Right renal pelvis (tissue), 4 donors: ENCODE results near the gene RLBP1. TPM values are rescaled to one million over a fixed set of nuclear protein-coding genes. Genes with fewer than 3 reads are reported as not detected.
"Not testable (repeated sequence)": the region's sequence is repeated elsewhere in the genome, so short reads cannot be mapped to it uniquely, and the experiment has no call there.

Source experiments
- DNase-seq, 4 donors: peaks; one replicate each; pipeline ENCODE4 v3.0.0-alpha.2; 2013; ENCODE audit warnings: low read depth in 4 of 4, low spot score in 3 of 4, missing footprints in 1 of 4
- polyA plus RNA-seq, 4 donors: library from polyadenylated mRNA; unstranded; fragments of 120-200 nt; gene quantifications; one replicate each; pipeline ENCODE4 v1.2.1, GENCODE V29; 2013; ENCODE audit not compliant: insufficient read length in 4 of 4

Gene RLBP1
- polyA plus RNA-seq, result not detected

GRCh38 chr15:89221543-89221942 lies at the start of gene RLBP1:
TSS of gene RLBP1 (minus strand) at chr15:89221579. CDS start at chr15:89218975, 2,604 bp downstream.
- DNase-seq, result no peak

DNA sequence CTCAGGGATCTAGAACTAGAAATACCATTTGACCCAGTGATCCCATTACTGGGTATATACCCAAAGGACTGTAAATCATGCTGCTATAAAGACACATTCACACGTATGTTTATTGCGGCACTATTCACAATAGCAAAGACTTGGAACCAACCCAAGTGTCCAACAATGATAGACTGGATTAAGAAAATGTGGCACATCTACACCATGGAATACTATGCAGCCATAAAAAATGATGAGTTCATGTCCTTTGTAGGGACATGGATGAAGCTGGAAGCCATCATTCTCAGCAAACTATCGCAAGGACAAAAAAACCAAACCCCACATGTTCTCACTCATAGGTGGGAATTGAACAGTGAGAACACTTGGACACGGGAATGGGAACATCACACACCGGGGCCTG lies 28.8 kb upstream of the RLBP1 start:
- DNase-seq, result not testable (repeated sequence)

GRCh38 chr15:89248584-89248983 lies 27.2 kb upstream of the RLBP1 start:
- DNase-seq, result no peak

DNA sequence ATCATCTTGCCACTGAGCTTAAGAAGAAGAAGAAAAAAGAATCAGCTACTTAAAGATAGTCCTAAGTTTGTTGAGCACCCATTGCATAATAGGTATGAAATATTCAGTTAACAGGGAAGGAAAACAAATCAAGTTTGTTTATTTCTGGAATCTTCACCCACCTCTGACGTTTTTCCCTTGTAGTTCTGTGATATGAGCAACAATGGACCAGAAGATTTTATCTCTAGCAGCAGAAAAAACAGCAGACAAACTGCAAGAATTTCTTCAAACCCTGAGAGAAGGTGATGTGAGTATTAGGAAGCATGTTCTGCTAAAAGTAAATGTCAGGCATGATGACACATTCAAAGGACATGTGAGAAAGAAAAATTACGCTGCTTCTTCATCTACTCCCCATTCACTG lies 26.1 kb upstream of the RLBP1 start:
- no peak for DNase-seq

DNA sequence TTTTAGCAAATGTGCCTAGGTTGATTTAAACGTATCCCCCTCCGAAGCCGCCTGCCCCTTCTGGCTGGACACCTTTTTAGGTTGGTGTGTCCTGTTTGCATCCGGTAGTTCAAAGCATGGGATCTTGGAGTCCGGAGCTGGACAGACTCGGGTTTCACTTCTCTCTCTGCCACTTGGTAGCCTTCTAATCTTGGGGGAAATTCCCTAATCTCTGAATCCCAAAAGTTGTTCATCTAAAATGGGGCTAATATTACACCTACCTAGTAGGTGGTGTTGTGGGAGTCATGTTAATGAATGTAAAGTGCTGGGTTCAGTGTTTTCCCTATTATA lies 23.2 kb upstream of the RLBP1 start:
- no peak for DNase-seq

GRCh38 chr15:89243691-89244573 lies 22.6 kb upstream of the RLBP1 start, which contains the start of gene FANCI:
TSS of gene FANCI (plus strand) at chr15:89243979. CDS start at chr15:89247648, 3,669 bp downstream.
- peak; percentile 87 to 93 (median 90) for DNase-seq

GRCh38 chr15:89243046-89243690 lies 21.8 kb upstream of the RLBP1 start:
- peak in 1 of 4 donors; percentile 2 for DNase-seq

- not testable (repeated sequence) for DNase-seq
Observed at GRCh38 chr15:89239883-89240810, 18.8 kb upstream of the RLBP1 start.

- no peak for DNase-seq
Observed at GRCh38 chr15:89231832-89232231, 10.5 kb upstream of the RLBP1 start.

DNA sequence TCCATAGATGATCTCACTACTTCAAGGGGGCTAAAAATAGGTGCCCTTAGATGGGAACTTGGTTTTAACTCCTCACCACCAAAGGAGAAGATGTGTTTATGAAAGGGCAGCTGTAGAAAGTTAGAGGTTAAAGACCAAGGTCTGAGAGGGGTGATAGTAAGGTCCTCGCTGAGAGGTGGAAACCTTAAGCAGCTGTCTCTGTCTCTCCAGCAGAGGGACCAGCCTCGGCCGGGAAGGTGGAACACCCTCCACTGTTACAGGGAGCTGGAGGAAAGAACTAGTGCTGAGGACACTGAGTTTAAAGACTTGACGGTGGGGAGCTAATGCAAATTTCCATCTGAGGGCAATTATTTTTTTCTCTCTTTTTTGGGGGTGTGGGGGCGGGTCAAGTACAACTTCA lies 8.9 kb upstream of the RLBP1 start:
- no peak for DNase-seq

DNA sequence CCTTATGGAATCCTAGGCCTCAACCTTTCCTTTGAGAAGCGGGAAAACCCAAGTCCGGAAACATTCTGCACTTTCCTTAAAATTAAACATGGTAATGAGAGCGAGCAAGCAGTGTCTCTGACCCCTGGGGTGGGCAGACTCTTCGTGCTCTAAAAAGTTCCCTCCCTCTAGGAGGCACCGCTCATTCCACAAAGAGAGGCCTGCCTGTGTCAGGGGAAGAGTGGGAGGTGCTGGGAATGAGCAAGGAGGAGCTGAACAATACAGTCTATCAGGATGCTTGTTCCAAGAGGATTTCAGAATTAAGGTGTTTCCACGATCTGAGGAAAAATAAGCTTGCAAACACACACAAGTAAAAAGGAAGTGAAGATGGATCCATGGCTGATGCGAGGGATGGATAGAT lies 6.0 kb upstream of the RLBP1 start:
- no peak for DNase-seq

- no peak for DNase-seq
Observed at GRCh38 chr15:89226359-89227221, 5.2 kb upstream of the RLBP1 start.

GRCh38 chr15:89225588-89225987 lies 4.2 kb upstream of the RLBP1 start:
- DNase-seq, result no peak

DNA sequence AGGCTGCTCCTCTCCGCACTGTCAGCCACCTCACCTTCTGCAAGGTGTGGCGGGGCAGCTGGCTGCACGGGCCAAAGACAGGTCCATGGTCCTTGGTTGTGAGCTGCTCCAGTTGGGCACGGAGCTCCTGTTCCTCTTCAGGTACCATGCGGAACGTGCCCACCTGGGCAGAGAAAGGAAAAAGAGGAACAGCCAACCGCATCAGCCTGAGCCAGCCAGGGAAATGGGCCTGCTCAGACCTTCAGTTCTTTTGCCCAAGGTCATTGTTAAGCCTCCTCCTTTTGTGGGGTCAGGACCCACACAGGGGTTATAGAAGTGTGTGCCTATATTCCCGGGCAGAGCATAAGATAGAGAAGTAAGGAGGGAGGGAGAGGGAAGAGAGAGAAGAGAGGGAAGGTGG lies 2.8 kb downstream of the RLBP1 start:
- DNase-seq, result no peak

- DNase-seq, result no peak
Observed at GRCh38 chr15:89217686-89218376, 3.5 kb downstream of the RLBP1 start.

GRCh38 chr15:89217031-89217430 lies 4.3 kb downstream of the RLBP1 start:
- no peak for DNase-seq

DNA sequence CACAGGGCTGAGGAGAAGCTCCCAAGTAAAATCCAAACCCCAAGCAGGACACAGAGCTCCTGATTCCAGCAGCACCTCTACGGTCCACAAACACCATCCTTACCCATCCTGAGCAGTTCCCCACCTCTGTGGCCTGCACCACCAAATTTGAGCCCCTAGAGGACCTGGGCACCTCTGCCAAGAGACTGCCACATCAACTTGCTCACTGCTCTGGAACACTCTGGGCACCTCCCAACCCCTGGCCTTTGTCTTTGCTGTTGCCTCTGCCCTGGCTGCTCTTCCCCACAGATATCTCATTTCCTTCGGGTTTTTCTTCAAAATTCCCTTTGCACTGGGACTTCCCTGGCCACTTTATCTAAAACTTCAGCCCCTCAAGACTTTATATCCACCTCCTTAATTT lies 5.8 kb downstream of the RLBP1 start:
- DNase-seq, result no peak

DNA sequence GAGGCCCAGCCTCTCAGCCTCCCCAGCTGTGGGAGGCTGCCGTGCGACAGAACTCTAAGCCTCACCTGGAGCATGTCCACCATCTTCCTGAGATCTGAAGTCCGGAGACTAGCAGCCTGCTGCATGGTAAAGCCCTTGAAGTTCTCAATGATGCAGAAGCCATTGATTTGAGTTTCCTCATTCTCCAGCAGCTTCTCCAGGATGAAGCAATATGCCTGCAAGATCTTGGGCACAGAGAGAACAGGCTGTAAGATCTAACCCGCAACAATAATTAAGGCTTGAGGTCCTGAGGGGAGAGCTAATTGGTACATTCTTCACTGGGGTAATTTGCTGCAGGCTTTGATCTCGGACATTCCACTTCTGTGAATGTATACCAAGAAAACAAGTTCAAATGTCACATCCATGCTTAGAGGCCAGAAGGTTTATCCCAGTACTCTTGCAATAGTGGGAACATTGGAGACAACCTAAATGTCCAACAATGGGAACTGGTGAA lies 9.7 kb downstream of the RLBP1 start:
- DNase-seq, result no peak

DNA sequence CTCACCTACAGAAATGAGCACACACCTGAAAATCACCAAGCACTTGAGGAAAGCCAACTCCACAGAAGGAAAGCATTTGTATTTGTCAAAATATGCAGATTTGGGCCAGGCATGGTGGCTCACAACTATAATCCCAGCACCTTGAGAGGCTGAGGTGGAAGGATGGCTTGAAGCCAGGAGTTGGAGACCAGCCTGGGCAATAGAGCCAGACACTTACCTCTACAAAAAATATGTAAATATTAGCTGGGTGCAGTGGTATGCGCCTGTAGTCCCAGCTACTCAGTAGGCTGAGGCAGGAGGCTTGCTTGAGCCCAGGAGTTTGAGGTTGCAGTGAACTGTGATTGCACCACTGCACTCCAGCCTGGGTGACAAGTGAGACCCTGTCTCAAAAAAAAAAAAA lies 12.3 kb downstream of the RLBP1 start:
- no peak for DNase-seq
